ENCODE measurements around the gene ATP7B. TPM values are rescaled to one million over a fixed set of nuclear protein-coding genes. Genes with fewer than 3 reads are reported as not detected.
"Not testable (repeated sequence)": the region's sequence is repeated elsewhere in the genome, so short reads cannot be mapped to it uniquely, and the experiment has no call there.

The ATP7B gene
- total RNA-seq, 1 donor from 2014 or later = 59.4 TPM

DNA sequence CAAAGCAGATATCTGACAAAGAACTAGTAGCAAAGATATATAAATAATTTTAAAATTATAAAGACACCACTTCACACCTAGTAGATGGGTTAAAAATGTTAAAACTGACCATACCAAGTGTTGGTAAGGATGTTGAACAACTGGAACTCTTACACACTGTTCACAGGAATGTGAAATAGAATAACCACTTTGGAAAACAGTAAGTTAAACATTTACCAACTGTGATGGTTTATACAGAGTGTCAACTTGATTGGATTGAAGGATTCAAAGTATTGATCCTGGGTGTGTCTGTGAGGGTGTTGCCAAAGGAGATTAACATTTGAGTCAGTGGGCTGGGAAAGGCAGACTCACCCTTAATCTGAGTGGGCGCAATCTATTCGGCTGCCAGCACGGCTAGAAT, 32.4 kb upstream of the ATP7B start:
- DNase-seq (ENCODE audit: low spot score, unreplicated experiment) = no peak
- Mint-ChIP-seq H3K27ac (peak overlapping the region; percentile 35), H3K4me1 (ENCODE audit: low read depth) (peaks cover 4% of the 10 kb centered on the region), H3K4me3 (ENCODE audit: low read depth) (no peak overlapping the region), H3K36me3 (ENCODE audit: insufficient read depth) (peaks cover 10% of the 10 kb centered on the region), H3K27me3 (no peaks in the 10 kb centered on the region), H3K9me3 (ENCODE audit: low read depth) (peaks cover 15% of the 10 kb centered on the region)
- TF ChIP-seq, protein P1, sequence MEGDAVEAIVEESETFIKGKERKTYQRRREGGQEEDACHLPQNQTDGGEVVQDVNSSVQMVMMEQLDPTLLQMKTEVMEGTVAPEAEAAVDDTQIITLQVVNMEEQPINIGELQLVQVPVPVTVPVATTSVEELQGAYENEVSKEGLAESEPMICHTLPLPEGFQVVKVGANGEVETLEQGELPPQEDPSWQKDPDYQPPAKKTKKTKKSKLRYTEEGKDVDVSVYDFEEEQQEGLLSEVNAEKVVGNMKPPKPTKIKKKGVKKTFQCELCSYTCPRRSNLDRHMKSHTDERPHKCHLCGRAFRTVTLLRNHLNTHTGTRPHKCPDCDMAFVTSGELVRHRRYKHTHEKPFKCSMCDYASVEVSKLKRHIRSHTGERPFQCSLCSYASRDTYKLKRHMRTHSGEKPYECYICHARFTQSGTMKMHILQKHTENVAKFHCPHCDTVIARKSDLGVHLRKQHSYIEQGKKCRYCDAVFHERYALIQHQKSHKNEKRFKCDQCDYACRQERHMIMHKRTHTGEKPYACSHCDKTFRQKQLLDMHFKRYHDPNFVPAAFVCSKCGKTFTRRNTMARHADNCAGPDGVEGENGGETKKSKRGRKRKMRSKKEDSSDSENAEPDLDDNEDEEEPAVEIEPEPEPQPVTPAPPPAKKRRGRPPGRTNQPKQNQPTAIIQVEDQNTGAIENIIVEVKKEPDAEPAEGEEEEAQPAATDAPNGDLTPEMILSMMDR (IDR thresholded peaks at IDR 0.05; ENCODE audit: unreplicated experiment) = no peak

DNA sequence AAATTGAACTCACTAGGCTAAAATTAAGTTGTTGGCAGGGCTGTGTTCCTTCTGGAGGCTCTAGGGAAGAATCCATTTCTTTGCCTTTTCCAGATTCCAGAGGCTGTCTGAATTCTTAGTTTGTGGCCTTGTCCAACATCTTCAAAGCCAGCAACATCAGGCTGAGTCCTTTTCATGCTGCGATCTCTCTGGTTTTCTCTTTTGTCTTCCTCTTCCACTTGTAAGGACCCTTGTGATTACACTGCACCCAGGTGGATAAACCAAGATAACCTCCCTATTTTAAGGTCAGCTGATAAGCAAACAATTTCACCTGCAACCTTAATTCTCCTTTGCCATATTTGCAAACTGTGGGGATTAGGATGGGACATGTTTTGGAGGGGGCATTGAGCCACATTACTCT, 24.8 kb upstream of the ATP7B start:
- DNase-seq (ENCODE audit: low spot score, unreplicated experiment) = no peak
- Mint-ChIP-seq H3K36me3 (ENCODE audit: insufficient read depth) (peaks cover 10% of the 10 kb centered on the region), H3K27ac (no peak overlapping the region), H3K4me3 (ENCODE audit: low read depth) (no peak overlapping the region), H3K4me1 (ENCODE audit: low read depth) (peaks cover 17% of the 10 kb centered on the region), H3K27me3 (no peaks in the 10 kb centered on the region), H3K9me3 (ENCODE audit: low read depth) (peaks cover 3% of the 10 kb centered on the region)
- TF ChIP-seq, protein P1 (IDR thresholded peaks at IDR 0.05; ENCODE audit: unreplicated experiment) = no peak

DNA sequence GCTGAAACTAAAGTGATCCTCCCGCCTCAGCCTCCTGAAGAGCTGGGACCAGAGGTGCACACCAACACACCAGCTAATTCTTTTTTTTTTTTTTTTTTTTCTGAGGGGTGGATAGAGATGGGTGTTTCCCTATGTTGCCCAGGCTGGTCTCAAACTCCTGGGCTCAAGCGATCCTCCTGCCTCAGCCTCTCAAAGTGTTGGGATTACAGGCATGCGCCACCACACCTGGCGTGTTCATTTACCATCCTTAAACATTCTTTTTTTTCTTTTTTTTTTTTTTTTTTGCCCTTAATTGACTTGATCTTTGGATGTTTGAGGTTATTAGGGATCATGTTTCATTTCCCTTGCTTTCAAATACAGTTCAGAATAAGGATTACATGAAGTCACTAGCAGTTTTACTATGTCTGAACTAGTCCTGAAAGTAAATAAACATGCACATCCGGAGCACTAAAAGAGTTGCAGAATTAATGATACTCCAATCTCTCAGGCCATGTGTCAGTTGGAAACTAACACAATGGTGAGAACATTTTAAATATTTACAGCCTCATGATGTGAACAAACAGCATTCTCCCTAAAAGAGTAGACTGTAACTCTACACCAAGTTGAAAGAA, 23.5 kb upstream of the ATP7B start:
- Mint-ChIP-seq H3K9me3 (ENCODE audit: low read depth) (peaks cover 7% of the 10 kb centered on the region), H3K4me3 (ENCODE audit: low read depth) (no peak overlapping the region), H3K36me3 (ENCODE audit: insufficient read depth) (peaks cover 17% of the 10 kb centered on the region), H3K4me1 (ENCODE audit: low read depth) (peaks cover 17% of the 10 kb centered on the region), H3K27ac (peak overlapping the region; percentile 50), H3K27me3 (no peaks in the 10 kb centered on the region)
- TF ChIP-seq, protein P1 (IDR thresholded peaks at IDR 0.05; ENCODE audit: unreplicated experiment) = no peak
- no peak for DNase-seq (ENCODE audit: low spot score, unreplicated experiment)

DNA sequence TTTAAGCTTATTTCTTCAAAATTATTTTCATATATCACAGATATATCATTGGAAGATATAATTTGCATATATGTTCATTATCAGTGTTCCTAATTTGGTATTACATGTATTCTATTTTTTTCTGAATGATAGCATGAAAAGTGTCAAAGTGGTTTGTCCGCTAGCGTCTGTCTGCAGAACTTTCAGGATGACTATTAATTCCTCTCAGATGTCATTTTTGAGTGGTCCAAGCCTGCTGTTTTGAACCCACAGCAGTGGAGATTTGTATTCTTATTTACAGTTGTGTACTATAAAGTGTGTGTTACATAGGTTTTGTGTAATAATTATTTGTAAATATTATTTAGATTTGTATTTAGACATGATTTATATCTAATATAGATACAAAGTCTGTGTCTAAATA, 21.8 kb upstream of the ATP7B start:
- no peaks in the 10 kb centered on the region for H3K27me3 Mint-ChIP-seq
- no peak overlapping the region for H3K4me3 Mint-ChIP-seq (ENCODE audit: low read depth)
- H3K9me3 Mint-ChIP-seq (ENCODE audit: low read depth) = peaks cover 11% of the 10 kb centered on the region
- TF ChIP-seq, protein P1 (IDR thresholded peaks at IDR 0.05; ENCODE audit: unreplicated experiment) = no peak
- DNase-seq (ENCODE audit: low spot score, unreplicated experiment) = no peak
- peaks cover 33% of the 10 kb centered on the region for H3K36me3 Mint-ChIP-seq (ENCODE audit: insufficient read depth)
- H3K4me1 Mint-ChIP-seq (ENCODE audit: low read depth) = peaks cover 17% of the 10 kb centered on the region
- no peak overlapping the region for H3K27ac Mint-ChIP-seq

DNA sequence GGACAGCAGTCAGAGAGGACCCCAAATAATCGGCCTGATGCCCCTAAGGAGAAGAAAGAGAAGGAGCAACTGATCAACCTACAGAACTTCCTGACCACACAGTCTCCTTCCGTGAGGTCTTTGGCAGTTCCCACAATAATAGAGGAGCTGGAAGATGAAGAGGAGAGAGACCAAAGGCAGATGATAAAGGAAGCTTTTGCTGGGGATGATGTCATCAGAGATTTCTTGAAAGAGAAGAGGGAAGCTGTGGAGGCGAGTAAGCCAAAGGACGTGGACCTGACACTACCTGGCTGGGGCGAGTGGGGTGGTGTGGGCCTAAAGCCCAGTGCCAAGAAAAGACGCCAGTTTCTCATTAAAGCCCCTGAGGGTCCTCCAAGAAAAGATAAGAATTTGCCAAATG, 19.2 kb upstream of the ATP7B start:
- H3K4me1 Mint-ChIP-seq (ENCODE audit: low read depth) = peaks cover 18% of the 10 kb centered on the region
- H3K27me3 Mint-ChIP-seq; H3K4me3 Mint-ChIP-seq (ENCODE audit: low read depth); DNase-seq (ENCODE audit: low spot score, unreplicated experiment); H3K27ac Mint-ChIP-seq: not testable (repeated sequence)
- peaks cover 14% of the 10 kb centered on the region for H3K9me3 Mint-ChIP-seq (ENCODE audit: low read depth)
- peaks cover 53% of the 10 kb centered on the region for H3K36me3 Mint-ChIP-seq (ENCODE audit: insufficient read depth)

DNA sequence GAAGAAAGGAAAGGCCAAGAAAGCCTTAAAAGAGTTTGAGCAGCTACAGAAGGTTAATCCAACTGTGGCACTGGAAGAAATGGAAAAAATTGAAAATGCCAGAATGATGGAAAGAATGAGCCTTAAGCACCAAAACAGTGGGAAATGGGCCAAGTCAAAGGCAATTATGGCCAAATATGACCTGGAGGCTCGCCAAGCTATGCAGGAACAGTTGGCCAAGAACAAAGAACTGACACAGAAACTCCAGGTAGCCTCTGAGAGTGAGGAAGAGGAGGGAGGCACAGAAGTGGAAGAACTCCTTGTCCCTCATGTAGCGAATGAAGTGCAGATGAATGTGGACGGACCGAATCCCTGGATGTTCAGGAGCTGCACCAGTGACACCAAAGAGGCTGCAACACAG, 18.3 kb upstream of the ATP7B start:
- Mint-ChIP-seq H3K9me3 (ENCODE audit: low read depth) (peaks cover 14% of the 10 kb centered on the region), H3K4me3 (ENCODE audit: low read depth) (no peak overlapping the region), H3K27ac (no peak overlapping the region), H3K27me3 (no peaks in the 10 kb centered on the region), H3K4me1 (ENCODE audit: low read depth) (peaks cover 17% of the 10 kb centered on the region), H3K36me3 (ENCODE audit: insufficient read depth) (peaks cover 58% of the 10 kb centered on the region)
- TF ChIP-seq, protein P1 (IDR thresholded peaks at IDR 0.05; ENCODE audit: unreplicated experiment) = no peak
- DNase-seq (ENCODE audit: low spot score, unreplicated experiment) = no peak
